Liver (tissue), 9 donors: Measurements from ENCODE around the gene NCAPH2. TPM values are rescaled to one million over a fixed set of nuclear protein-coding genes. Genes with fewer than 3 reads are reported as not detected.

Experiments used
- DNase-seq: peaks from one replicate; pipeline ENCODE4 v3.0.0-alpha.2; 2017; ENCODE audit warnings: low spot score
- H3K27ac ChIP-seq, 2 donors: one replicate each; pipeline ENCODE4 v1.7.0; 2013; ENCODE audit warnings: inconsistent platforms in 2 of 2, low read length in 2 of 2, control low read depth in 1 of 2, low read depth in 1 of 2, mild to moderate bottlenecking in 1 of 2
- H3K27me3 ChIP-seq, 4 donors: one replicate each; pipeline versions ENCODE4 v1.6.1 to v1.7.0; 2013; ENCODE audit warnings: low read length in 3 of 4, inconsistent platforms in 1 of 4, mild to moderate bottlenecking in 1 of 4, moderate library complexity in 1 of 4; ENCODE audit not compliant: control insufficient read depth in 4 of 4, insufficient read depth in 4 of 4
- H3K36me3 ChIP-seq, 4 donors: one replicate each; pipeline versions ENCODE4 v1.6.1 to v1.7.0; 2013; ENCODE audit warnings: low read length in 3 of 4, mild to moderate bottlenecking in 3 of 4, low read depth in 1 of 4, moderate library complexity in 1 of 4; ENCODE audit not compliant: control insufficient read depth in 4 of 4, insufficient read depth in 3 of 4
- H3K4me1 ChIP-seq, 4 donors: one replicate each; pipeline versions ENCODE4 v1.6.1 to v1.7.0; 2013; ENCODE audit warnings: low read length in 3 of 4, mild to moderate bottlenecking in 3 of 4, moderate library complexity in 1 of 4; ENCODE audit not compliant: control insufficient read depth in 4 of 4, insufficient read depth in 4 of 4
- H3K4me3 ChIP-seq, 3 donors: one replicate each; pipeline versions ENCODE4 v1.6.1 to v1.7.0; 2013; ENCODE audit warnings: low read length in 3 of 3, control low read depth in 1 of 3, low read depth in 1 of 3, mild to moderate bottlenecking in 1 of 3
- H3K9ac ChIP-seq, 2 donors: one replicate each; pipeline ENCODE4 v1.7.0; 2013; ENCODE audit warnings: low read length in 2 of 2, mild to moderate bottlenecking in 2 of 2, moderate library complexity in 2 of 2, control low read depth in 1 of 2, low read depth in 1 of 2
- H3K9me3 ChIP-seq, 4 donors: one replicate each; pipeline versions ENCODE4 v1.6.1 to v1.7.0; 2013; ENCODE audit warnings: low read length in 3 of 4; ENCODE audit not compliant: control insufficient read depth in 4 of 4
- EGR1 ChIP-seq, 2 donors: IDR thresholded peaks; 2 replicates each; pipeline ENCODE4 v1.6.1; 2016 to 2018; ENCODE audit warnings: antibody characterized with exemption in 2 of 2, low read depth in 2 of 2
- FOXA1 ChIP-seq: IDR thresholded peaks from 2 replicates; pipeline ENCODE4 v1.6.1; 2016; ENCODE audit warnings: antibody characterized with exemption
- FOXA2 ChIP-seq: IDR thresholded peaks from 2 replicates; pipeline ENCODE4 v1.6.1; 2016; ENCODE audit warnings: antibody characterized with exemption
- GABPA ChIP-seq, 2 donors: IDR thresholded peaks in 1 of 2; conservative IDR thresholded peaks in 1 of 2; 2 replicates each; pipeline ENCODE4 v1.6.1; 2016; ENCODE audit warnings: antibody characterized with exemption in 2 of 2, mild to moderate bottlenecking in 1 of 2, moderate library complexity in 1 of 2
- HNF4A ChIP-seq, 2 donors: conservative IDR thresholded peaks; 2 replicates each; pipeline ENCODE4 v1.6.1; 2016; ENCODE audit warnings: antibody characterized with exemption in 2 of 2, mild to moderate bottlenecking in 2 of 2
- HNF4G ChIP-seq: IDR thresholded peaks from 2 replicates; pipeline ENCODE4 v1.6.1; 2016; ENCODE audit warnings: antibody characterized with exemption
- JUND ChIP-seq, 2 donors: IDR thresholded peaks; 2 replicates each; pipeline ENCODE4 v1.6.1; 2016; ENCODE audit warnings: antibody characterized with exemption in 2 of 2
- NR2F2 ChIP-seq: IDR thresholded peaks from 2 replicates; pipeline ENCODE4 v1.6.1; 2016; ENCODE audit warnings: antibody characterized with exemption
- RAD21 ChIP-seq, 2 donors: IDR thresholded peaks; 2 replicates each; pipeline ENCODE4 v1.6.1; 2016; ENCODE audit warnings: antibody characterized with exemption in 2 of 2, mild to moderate bottlenecking in 2 of 2
- RXRA ChIP-seq, 2 donors: IDR thresholded peaks; 2 replicates each; pipeline ENCODE4 v1.6.1; 2017 to 2018; ENCODE audit warnings: antibody characterized with exemption in 2 of 2, mild to moderate bottlenecking in 1 of 2
- SP1 ChIP-seq: IDR thresholded peaks from 2 replicates; pipeline ENCODE4 v1.6.1; 2018; ENCODE audit warnings: antibody characterized with exemption, mild to moderate bottlenecking
- TAF1 ChIP-seq: conservative IDR thresholded peaks from 2 replicates; pipeline ENCODE4 v1.6.1; 2016; ENCODE audit warnings: antibody characterized with exemption, mild to moderate bottlenecking
- YY1 ChIP-seq: IDR thresholded peaks from 2 replicates; pipeline ENCODE4 v1.6.1; 2016; ENCODE audit warnings: antibody characterized with exemption, mild to moderate bottlenecking
- WGBS: extraction: QIAGEN DNeasy Blood & Tissue Kit; methylation state at CpG from one replicate; pipeline ENCODE4 v1.1.7; 2013; 5-methylcytosine and 5-hydroxymethylcytosine counted together
- polyA plus RNA-seq, 2 donors: library from polyadenylated mRNA; stranded (reverse) in 1 of 2; unstranded in 1 of 2; fragments of 200-250 nt in 1 of 2; fragments of >200 nt in 1 of 2; fragmentation: Nextera tagmentation in 1 of 2; extraction: Ambion mirVana in 1 of 2; gene quantifications; one replicate each; pipeline versions ENCODE4 v1.2.1 to v1.2.3, GENCODE V29; 2013 to 2015
- total RNA-seq, 2 donors: library from RNA; depleted of rRNA; stranded (reverse); fragments of >200 nt; gene quantifications; one replicate each; pipeline ENCODE4 v1.2.3, GENCODE V29; 2014
- TF ChIP-seq, protein P1 (sequence below): IDR thresholded peaks from 2 replicates; pipeline ENCODE4 v1.6.1; 2016; ENCODE audit warnings: antibody characterized with exemption
- TF ChIP-seq, protein P2 (sequence below): IDR thresholded peaks from 2 replicates; pipeline ENCODE4 v1.6.1; 2016; ENCODE audit warnings: antibody characterized with exemption
- TF ChIP-seq, protein P3 (sequence below): fragments of 150-350 bp; IDR thresholded peaks from 2 replicates; pipeline ENCODE4 v1.5.1; 2017; ENCODE audit warnings: improper control_type of control experiment, low read depth, low read length; ENCODE audit not compliant: missing input control
- TF ChIP-seq, protein P4 (sequence below): IDR thresholded peaks from 2 replicates; pipeline ENCODE4 v1.6.1; 2016; ENCODE audit warnings: antibody characterized with exemption
- TF ChIP-seq, protein P5 (sequence below): IDR thresholded peaks from 2 replicates; pipeline ENCODE4 v1.6.1; 2016; ENCODE audit warnings: antibody characterized with exemption, mild to moderate bottlenecking
- donor health status: healthy.
- donor health status: healthy.
- donor health status: healthy.
- donor health status: healthy.
- donor health status: healthy.

Gene NCAPH2
- total and polyA plus RNA-seq, 4 donors: 12.0 to 30.8 (median 13.9) TPM

DNA sequence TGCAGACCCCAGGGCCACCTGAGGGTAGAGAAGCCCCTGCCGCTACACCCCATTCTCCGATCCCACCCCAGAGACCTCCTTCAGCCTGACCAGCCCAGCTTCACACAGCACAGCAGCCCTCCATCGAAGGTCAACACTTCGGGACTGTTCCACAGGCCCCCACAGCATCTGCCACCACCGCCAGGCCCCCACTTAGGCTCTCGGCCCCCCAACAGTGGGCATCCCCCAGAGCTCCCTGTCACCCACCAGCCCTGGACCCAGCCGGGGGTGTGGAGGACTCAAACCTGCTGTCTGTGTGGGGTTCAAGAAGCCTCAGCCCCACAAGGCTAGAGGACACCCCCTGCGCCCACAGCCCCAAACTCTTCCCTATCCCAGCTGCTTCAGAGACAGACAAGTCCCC, 39.4 kb upstream of the NCAPH2 start:
- peaks cover 14 to 37% (median 21%) of the 10 kb centered on the region in 4 donors for H3K36me3 ChIP-seq
- no peaks in the 10 kb centered on the region for H3K9me3 ChIP-seq
- 91% methylated on average over 8 of the region's 8 CpGs for WGBS
- DNase-seq: no peak
- H3K27ac ChIP-seq: no peak overlapping the region
- H3K9ac ChIP-seq: no peak overlapping the region
- no peaks in the 10 kb centered on the region for H3K27me3 ChIP-seq
- peaks cover 2 to 26% (median 13%) of the 10 kb centered on the region in 4 donors for H3K4me1 ChIP-seq
- TF ChIP-seq JUND (IDR thresholded peaks at IDR 0.05): no peak
- TF ChIP-seq FOXA2: no peak
- TF ChIP-seq FOXA1: no peak
- TF ChIP-seq HNF4G: no peak
- no peak for TF ChIP-seq TAF1
- no peak for TF ChIP-seq RXRA (IDR thresholded peaks at IDR 0.05)
- TF ChIP-seq, protein P1, sequence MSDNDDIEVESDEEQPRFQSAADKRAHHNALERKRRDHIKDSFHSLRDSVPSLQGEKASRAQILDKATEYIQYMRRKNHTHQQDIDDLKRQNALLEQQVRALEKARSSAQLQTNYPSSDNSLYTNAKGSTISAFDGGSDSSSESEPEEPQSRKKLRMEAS: no peak
- TF ChIP-seq NR2F2: no peak
- TF ChIP-seq GABPA (IDR thresholded peaks at IDR 0.05 in 1 of 2, conservative IDR thresholded peaks at IDR 0.05 in 1 of 2): no peak
- TF ChIP-seq, protein P2, sequence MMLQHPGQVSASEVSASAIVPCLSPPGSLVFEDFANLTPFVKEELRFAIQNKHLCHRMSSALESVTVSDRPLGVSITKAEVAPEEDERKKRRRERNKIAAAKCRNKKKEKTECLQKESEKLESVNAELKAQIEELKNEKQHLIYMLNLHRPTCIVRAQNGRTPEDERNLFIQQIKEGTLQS: no peak
- TF ChIP-seq YY1: no peak
- no peak for TF ChIP-seq EGR1 (IDR thresholded peaks at IDR 0.05; ENCODE audit: low read depth in 2 of 2)
- no peak overlapping the region for H3K4me3 ChIP-seq

DNA sequence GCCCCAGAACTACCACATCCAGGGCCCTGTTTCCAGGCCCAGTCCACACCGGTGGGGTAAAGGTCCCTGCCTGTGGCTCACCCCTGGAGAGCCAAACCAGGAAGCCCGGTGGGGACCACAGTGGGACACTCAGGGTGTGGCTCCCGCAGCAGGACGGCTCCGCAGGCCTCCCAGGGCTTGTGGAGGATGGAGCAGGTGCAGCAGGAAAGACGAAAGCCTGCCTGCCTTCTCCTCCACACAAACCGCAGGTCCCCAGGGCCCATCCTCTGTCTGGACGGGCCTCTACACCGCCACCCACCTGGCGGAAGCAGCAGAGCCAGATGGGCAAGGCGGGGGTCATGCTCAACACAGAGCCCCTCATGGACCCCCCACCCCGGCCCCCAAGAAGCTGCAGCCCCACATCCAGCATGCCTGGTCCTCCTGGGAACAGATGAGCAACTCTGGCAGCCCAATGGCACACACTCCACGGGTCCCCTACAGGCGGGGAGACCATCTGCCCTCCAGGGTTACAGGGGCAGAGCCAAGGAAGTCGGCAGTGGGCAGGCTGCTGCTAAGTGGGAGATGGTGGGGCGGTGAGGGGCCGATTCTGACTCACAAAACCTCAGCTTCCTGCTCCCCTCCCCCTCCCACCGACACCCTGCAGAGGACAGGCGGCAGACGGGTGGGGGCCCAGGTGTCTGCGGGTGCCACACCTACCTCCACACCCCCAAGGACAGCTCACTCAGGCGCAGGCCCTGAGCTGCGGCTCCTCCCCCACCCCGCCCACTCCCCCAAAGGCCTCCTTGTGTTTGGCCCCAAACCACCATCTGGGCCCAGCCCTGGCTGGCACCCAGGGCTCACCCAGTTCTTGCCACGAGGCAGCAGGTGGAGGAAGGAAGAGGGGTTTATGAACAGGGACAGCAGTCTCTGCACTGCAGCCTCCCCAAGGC, 38.4 kb upstream of the NCAPH2 start:
- Histone ChIP-seq H3K27me3 (no peaks in the 10 kb centered on the region), H3K9me3 (no peaks in the 10 kb centered on the region), H3K4me1 (peaks cover 5 to 33% (median 18%) of the 10 kb centered on the region in 4 donors), H3K27ac (no peak overlapping the region), H3K9ac (no peak overlapping the region), H3K4me3 (no peak overlapping the region), H3K36me3 (peaks cover 10 to 28% (median 16%) of the 10 kb centered on the region in 4 donors)
- TF ChIP-seq RAD21 (IDR thresholded peaks at IDR 0.05): no peak
- TF ChIP-seq, protein P2: no peak
- no peak for TF ChIP-seq RXRA (IDR thresholded peaks at IDR 0.05)
- TF ChIP-seq NR2F2: no peak
- TF ChIP-seq GABPA (IDR thresholded peaks at IDR 0.05 in 1 of 2, conservative IDR thresholded peaks at IDR 0.05 in 1 of 2): no peak
- no peak for TF ChIP-seq FOXA2
- TF ChIP-seq, protein P3, sequence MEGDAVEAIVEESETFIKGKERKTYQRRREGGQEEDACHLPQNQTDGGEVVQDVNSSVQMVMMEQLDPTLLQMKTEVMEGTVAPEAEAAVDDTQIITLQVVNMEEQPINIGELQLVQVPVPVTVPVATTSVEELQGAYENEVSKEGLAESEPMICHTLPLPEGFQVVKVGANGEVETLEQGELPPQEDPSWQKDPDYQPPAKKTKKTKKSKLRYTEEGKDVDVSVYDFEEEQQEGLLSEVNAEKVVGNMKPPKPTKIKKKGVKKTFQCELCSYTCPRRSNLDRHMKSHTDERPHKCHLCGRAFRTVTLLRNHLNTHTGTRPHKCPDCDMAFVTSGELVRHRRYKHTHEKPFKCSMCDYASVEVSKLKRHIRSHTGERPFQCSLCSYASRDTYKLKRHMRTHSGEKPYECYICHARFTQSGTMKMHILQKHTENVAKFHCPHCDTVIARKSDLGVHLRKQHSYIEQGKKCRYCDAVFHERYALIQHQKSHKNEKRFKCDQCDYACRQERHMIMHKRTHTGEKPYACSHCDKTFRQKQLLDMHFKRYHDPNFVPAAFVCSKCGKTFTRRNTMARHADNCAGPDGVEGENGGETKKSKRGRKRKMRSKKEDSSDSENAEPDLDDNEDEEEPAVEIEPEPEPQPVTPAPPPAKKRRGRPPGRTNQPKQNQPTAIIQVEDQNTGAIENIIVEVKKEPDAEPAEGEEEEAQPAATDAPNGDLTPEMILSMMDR: no peak
- no peak for TF ChIP-seq YY1
- no peak for TF ChIP-seq HNF4G
- no peak for TF ChIP-seq TAF1
- TF ChIP-seq, protein P4, sequence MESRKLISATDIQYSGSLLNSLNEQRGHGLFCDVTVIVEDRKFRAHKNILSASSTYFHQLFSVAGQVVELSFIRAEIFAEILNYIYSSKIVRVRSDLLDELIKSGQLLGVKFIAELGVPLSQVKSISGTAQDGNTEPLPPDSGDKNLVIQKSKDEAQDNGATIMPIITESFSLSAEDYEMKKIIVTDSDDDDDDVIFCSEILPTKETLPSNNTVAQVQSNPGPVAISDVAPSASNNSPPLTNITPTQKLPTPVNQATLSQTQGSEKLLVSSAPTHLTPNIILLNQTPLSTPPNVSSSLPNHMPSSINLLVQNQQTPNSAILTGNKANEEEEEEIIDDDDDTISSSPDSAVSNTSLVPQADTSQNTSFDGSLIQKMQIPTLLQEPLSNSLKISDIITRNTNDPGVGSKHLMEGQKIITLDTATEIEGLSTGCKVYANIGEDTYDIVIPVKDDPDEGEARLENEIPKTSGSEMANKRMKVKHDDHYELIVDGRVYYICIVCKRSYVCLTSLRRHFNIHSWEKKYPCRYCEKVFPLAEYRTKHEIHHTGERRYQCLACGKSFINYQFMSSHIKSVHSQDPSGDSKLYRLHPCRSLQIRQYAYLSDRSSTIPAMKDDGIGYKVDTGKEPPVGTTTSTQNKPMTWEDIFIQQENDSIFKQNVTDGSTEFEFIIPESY: no peak
- TF ChIP-seq HNF4A (conservative IDR thresholded peaks at IDR 0.05): no peak
- TF ChIP-seq FOXA1: no peak
- TF ChIP-seq, protein P5, sequence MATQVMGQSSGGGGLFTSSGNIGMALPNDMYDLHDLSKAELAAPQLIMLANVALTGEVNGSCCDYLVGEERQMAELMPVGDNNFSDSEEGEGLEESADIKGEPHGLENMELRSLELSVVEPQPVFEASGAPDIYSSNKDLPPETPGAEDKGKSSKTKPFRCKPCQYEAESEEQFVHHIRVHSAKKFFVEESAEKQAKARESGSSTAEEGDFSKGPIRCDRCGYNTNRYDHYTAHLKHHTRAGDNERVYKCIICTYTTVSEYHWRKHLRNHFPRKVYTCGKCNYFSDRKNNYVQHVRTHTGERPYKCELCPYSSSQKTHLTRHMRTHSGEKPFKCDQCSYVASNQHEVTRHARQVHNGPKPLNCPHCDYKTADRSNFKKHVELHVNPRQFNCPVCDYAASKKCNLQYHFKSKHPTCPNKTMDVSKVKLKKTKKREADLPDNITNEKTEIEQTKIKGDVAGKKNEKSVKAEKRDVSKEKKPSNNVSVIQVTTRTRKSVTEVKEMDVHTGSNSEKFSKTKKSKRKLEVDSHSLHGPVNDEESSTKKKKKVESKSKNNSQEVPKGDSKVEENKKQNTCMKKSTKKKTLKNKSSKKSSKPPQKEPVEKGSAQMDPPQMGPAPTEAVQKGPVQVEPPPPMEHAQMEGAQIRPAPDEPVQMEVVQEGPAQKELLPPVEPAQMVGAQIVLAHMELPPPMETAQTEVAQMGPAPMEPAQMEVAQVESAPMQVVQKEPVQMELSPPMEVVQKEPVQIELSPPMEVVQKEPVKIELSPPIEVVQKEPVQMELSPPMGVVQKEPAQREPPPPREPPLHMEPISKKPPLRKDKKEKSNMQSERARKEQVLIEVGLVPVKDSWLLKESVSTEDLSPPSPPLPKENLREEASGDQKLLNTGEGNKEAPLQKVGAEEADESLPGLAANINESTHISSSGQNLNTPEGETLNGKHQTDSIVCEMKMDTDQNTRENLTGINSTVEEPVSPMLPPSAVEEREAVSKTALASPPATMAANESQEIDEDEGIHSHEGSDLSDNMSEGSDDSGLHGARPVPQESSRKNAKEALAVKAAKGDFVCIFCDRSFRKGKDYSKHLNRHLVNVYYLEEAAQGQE: no peak
- no peak for TF ChIP-seq SP1
- TF ChIP-seq, protein P1: no peak
- no peak for TF ChIP-seq JUND (IDR thresholded peaks at IDR 0.05)
- no peak for TF ChIP-seq EGR1 (IDR thresholded peaks at IDR 0.05; ENCODE audit: low read depth in 2 of 2)
- WGBS: 66% methylated on average over 25 of the region's 25 CpGs
- no peak for DNase-seq
